ENCODE data around the gene SLFN14.
"Not testable (repeated sequence)": the region's sequence is repeated elsewhere in the genome, so short reads cannot be mapped to it uniquely, and the experiment has no call there.

Gene SLFN14

DNA sequence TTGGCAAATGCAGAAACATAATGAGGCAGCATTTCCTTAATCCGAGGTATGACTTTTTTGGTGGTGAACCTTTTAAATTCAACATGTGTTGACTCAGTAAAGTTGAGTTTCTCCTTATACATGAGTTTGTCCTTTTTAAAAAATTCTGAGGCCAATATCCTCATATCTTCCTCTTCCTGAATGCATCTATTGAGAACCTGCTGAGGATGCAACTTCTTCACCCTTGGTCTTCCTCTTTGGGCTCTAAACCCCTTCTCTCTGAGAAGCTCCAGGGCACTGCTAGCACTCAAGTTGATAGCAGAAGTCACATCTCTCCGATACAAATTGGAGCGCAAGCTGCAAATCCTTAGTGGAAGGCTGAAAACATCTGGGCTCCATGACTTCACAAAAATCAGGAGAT lies 3.3 kb downstream of the SLFN14 start:
- DNase-seq, result no peak

DNA sequence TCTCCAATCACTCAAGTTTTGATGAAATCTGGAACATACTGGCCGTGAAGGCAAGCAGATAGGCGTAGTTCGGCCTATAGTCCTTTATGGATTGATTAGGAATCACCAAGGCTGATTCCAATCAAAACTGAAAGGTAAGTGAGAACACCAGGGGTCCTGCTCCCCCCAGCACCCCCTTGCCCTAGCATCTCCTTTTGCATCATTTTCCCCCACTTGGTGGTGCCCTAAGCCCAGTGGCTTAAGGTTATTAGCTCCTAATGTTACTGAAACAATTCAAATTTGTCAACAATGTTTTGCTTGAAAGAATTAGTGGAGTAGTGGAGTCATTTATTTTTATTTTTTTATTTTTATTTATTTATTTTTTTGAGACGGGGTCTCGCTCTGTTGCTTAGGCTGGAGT lies 4.9 kb downstream of the SLFN14 start:
- no peak for DNase-seq

DNA sequence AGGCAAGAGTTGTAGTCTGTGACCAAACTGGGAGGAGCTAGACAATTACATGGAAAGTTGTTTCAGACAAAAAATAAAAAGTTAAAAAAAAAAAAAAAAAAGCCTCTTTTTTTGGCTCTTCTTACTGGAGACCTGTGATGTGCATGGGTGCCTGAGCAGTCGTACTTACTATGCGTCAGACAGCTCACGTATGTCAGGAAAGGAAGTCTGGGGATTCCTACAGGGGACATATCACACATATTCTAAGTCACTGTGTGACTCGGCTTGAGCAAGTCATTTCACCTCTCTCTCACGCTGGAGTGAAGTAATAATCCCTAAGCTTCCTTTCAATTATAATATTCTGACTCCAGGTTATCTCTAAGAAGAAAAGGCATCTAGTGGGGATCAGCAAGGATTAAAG lies 6.0 kb downstream of the SLFN14 start:
- no peak for DNase-seq

DNA sequence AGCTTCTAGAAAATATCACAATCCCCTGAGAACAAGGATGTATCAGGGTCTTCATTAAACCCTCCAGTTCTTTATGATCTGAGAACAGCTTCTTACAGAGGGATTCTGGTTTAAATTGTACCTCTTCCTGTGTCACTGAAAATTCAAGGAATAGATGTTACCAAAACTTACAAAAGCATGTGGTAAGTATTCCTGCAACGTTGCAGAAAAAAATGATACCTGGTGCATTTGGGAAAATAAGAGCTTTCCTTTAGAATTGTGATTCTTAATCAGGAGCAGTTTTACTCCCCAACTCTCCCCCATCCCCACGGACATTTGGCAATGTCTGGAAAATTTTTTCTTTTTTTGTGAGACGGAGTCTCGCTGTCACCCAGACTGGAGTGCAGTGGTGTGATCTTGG lies 7.3 kb downstream of the SLFN14 start:
- no peak for DNase-seq

DNA sequence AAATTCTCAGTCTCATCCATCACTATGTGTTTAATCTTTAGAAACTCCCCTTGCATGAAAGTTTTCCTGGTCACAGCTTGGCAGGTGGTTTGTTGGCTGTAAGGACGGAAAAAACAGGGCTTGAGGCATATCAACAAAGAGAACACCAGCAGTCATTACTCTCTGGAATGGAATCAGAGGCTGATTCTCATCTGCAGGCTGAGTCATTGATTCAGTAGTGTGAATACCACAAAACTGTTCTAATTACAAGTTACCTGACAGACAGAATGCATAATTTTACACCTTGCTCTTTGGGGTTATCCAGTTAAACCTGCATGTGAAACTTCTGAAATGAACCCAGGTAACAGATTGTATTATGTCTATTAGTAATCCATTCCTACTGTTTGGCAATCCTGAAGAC lies 11.6 kb downstream of the SLFN14 start:
- DNase-seq, result no peak

DNA sequence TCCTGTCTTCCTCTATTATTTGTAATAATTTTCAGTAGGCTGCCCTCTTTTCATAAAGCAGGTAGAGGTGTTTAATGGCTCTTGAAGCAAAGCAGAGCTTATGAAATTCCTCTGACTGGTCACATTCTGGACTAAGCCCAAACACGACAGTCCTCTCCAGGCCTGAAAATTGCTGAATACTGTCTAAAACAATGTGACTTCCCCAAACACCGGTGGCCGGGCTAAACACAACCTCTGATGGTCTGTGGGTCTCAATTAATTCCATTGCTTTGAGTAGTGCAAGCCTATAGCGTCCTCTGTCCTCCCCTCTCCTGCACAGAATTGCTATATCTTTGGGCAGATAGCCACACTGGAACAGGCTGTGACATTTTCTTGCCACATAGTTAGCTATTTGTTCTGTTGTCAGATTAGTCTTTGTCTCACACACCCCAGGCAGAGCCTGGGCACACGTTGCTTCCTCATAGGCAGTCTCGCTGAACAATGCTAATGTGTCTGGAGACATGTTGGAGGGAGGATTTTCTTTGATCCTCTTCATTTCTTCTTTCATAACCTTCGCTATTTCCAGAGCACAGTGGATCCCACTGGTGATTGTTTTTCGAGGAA lies 12.3 kb downstream of the SLFN14 start:
- DNase-seq, result no peak

DNA sequence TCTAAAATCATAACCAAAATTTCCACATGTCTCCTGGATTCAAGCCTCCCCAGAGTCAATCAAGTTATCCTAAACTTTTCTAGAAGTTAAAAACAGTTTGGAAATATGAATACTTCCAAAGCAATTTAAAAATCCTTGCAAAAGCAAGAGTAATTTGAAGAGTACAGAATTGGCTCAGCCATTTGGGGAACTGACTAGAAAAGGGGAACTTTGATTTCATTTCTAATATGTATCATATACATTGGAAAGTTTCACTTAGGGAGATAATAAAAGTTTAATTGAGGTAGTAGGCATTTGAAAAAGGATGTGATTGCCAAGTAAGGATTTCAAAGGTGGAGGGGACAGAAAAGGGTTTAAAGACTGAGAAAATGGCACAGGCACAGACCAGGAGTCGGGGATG lies 14.1 kb downstream of the SLFN14 start:
- DNase-seq, result no peak

DNA sequence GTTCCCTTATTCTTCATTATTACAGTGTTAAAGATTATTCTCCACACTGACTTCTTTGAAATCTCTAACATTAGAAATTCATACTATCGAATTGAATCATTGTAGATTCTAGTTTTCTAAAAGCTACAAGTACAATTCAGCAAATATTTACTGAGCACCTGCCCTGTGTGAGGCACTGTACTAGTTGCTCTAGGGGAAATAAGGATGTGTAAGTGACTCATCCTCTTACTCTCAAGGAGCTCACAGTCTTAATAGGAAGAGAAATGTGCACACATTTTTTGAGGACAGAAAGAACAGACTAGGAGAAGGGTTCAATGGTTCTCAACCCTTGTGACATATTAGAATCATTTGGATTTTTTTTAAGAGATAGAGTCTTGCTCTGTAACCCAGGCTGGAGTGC lies 15.5 kb downstream of the SLFN14 start:
- DNase-seq, result no peak

DNA sequence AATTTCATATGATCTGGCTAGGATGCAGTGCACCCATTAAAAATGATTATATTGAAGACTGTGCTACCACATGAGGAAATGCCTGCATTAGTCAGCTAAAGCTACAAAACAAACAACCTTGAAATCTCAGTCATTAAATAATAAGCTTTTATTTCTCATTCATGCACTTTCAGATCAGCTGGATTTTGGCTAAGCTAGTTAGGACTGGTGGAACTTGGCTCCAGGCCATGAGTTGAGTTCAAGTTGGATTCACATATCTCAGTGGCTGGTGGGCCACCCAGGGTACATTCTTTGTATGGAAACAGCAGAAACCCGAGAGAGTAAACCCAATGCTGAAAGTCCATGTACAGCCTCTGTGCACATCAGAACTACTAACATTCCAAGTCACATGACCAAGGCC lies 16.8 kb downstream of the SLFN14 start:
- DNase-seq, result no peak

DNA sequence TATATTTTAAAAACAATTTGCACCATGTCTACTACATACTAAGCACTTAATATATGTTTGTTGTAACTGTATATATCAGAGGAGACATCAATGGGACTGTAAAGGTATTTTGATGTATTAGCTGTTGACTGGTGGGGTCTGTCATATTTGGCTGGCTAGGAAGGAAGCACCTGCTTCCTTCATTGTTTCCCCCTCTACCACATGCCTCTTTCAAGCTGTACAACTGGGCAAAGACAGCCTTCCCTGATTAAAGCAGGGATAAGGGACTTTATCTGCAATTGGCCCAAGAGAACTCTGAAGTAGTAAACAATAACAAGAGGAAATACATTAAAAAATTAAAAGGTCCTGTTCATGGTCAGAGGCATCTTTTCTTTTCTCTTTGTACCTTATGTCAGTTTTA lies 17.6 kb downstream of the SLFN14 start:
- no peak for DNase-seq

DNA sequence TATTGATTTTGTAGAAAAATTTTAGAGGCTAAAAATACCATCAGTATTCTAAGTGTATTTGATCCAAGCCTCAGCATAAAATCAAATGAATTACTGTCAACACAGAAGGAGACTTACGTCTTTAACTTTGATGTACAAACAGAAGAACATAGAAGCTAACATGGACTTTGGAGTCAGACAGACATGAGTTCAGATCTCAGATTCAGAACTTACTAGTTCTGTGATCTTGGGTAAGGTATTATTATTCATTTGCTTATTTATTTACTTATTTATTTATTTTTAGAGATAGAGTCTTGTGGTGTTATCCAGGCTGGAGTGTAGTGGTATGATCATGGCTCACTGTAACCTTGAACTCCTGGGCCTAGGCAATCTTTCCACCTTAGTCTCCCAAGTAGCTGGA lies 19.2 kb downstream of the SLFN14 start:
- DNase-seq, result no peak

DNA sequence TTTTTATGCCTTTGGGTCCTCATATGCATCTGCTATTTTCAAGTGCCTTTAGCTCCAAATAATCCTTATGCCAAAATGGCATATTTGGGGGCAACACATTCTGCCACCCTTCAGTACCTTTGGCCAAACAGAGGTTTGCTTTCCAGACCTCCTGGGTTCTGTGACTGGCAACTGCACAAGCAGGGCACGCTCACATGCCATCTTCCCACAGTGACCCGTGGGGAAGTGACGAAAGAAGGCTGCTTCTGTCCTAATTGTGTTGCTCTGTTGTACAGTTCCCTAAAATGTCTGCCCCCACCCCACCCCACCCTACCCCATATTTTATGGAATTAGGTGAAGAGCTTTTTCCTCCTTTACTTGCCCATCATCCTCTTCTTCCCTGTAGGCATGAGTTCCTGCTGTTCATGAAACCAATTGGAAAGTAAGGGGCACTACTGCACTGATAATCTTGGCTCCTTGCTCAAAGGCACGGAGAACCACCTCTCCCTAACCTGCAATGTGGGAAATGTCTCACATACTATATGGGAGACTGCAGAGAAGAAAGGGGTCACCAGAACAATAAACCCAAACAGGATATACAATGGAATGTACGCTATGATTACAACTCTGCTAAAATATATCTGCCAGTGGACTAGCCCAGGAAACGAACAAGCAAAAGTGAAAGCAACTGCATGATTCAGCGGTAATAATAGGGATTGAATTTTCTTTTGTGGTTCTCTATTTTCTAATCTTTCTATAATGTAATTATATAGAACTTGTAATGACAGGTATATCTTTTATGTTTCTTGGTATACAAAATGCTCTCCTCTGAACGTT lies 19.8 kb downstream of the SLFN14 start:
- peak; percentile 45 for DNase-seq

DNA sequence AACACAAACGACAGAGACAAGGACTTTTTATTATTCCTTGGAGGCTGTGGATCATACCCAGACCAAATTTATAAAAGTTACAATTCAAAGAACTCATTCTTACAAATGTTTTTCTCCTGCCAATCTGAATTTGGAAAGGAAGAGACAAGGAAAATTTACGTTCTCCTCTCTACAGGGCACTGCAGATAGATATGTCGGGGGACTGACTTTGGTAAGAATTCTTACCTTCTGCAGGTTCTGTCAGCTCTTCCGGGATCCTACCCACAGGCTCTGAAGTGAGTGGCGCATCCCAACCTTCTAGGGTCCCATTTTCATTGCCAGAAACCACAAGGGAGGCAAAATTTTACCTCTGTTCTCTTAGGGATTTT lies 21.0 kb downstream of the SLFN14 start:
- DNase-seq, result no peak

DNA sequence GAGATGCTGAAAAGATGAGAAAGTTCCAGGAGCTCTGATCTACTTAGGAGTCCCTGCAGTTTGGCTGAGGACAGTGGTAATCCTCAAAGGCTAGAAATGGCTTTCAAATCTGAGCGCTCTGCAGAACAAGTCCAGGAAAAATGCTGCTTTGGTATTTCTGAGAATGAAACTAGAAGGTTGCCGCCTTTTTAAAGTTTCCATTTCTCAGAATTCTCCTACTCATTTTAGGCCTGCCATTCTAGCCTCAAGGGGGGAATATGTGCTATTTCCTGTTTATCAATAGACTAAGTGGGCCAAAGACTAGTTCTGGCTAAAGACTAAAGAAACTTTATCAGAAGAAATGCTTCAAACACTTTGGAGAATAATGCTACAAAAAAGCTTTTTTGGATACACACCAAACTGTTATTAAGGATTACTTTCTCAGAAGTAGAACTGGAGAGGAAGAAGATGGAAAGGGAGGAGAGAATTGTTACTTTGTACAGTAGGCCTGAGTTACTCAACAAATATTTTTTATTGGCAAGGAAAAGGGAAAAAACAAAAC lies 22.9 kb downstream of the SLFN14 start, which contains the start of gene SLFN12L:
SLFN12L (minus strand) TSS at position 78 of the 541 bp plus-strand sequence. CDS start 15,314 bp downstream, outside the sequence.
- DNase-seq, result peak; percentile 35

DNA sequence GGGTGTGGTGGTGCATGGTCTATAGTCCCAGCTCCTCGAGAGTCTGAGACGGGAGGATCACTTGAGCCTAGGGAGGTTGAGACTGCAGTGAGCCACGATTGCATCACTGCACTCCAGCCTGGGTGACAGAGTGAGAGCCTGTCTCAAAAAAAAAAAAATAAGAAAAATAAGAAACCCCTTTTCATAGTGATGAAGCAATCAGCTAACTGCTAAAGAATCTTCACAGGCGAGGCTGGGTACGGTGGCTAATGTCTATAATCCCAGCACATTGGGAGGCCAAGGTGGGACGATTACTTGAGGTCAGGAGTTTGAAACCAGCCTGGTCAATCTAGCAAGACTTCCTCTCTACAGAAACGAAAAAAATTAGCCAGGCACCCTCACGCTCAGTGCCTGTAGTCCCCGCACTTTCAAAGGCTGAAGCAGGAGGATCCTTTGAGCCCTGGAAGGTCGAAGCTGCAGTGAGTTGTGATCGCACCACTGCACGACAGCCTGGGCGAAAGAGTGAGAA lies 23.9 kb downstream of the SLFN14 start:
- DNase-seq, result peak; percentile 42

DNA sequence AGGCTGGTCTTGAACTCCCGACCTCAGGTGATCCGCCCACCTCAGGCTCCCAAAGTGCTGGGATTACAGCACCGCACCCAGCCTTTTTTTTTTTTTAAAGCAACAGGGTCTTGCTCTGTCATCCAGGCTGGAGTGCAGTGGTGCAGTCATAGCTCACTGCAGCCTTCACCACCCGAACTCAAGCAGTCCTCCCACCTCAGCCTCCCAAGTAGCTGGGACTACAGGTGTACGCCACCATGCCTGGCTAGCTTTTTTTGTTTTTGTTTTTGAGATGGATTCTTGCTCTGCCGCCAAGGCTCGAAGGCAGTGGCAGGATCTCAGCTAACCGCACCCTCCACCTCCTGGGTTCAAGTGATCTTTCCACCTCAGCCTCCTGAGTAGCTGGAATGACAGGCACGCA lies 25.2 kb downstream of the SLFN14 start:
- not testable (repeated sequence) for DNase-seq

DNA sequence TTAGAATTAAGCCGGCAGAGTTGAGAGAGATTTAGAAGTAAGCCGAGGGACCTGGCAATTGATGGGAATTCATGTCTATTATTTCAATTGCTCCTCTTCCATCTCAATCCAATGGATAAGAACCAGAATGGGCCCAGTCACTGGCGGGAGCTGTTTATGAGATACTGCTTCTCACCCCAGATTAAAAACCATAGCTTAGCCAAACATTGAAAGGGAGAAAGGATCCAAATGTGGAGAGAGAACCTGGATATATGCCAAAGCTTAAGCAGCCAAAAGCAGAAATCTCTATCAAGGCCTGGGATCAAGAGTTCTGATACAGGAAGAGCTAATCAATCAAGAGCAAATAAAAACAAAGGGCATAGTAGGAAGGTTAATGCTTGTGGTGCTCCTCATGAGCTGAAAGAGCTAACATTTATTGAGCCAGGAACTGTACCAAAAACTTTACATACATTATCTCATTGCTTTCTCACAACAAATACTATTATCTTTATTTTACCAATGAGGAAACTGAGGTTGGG lies 26.0 kb downstream of the SLFN14 start:
- no peak for DNase-seq

DNA sequence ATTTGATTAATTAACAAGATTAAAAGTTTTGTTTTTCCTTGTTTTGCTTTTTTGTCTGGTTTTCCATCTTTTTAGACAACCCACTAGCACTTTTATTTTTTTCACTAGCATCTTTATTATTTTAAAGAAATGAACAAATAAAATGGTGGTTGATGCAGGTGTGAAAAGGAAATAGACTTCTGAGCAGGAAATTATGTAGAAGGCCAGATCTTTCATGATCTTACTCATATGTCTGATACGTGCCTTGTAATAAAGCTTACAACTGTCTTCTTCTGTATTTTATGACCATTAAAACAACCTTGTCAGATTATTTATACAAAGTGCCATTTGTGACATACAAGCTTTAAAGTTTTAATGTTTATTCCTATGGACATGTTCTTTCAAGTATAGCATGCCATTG lies 29.5 kb downstream of the SLFN14 start:
- no peak for DNase-seq

DNA sequence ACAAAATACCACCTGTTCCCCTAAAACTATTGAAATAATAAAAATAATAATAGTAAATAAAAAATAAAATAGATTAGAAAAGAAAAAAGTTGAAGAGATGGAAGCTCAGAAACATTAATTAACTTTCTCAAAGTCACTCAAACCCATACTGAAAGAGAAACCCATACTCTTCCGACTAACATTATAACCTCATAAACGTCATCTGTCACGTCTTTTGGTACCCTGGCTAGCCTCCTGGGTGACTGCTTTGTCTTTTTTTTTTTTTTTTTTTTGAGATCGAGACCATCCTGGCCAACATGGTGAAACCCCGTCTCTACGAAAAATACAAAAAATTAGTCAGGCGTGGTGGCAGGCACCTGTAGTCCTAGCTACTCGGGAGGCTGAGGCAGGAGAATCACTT lies 30.8 kb downstream of the SLFN14 start:
- no peak for DNase-seq

DNA sequence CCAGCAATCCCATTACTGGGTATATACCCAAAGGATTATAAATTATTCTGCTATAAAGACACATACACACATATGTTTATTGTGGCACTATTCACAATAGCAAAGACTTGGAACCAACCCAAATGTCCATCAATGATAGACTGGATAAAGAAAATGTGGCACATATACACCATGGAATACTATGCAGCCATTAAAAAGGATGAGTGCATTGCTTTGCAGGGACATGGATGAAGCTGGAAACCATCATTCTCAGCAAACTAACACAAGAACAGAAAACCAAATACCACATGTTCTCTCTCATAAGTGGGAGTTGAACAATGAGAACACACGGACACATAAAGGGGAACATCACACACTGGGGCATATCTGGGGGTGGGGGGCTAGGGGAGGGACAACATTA lies 31.3 kb downstream of the SLFN14 start:
- not testable (repeated sequence) for DNase-seq

DNA sequence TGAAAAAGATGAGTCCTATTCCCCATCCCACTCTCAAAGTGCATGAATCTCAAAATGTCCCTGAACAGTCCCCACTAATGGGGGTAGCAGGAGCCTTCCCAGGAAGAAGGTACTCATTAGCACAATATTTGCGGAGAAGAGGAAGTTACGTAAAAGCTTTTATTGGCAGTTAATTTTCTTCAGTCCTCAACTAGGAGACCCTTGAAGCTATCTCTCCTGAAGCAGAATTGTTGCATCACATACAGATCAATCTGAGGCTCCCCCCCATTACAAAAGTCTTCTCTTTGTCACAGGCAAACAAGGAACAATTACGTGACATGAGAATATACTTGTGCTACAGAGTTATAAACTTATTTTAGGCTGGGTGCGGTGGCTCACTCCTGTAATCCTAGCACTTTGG lies 37.3 kb downstream of the SLFN14 start:
- DNase-seq, result no peak

DNA sequence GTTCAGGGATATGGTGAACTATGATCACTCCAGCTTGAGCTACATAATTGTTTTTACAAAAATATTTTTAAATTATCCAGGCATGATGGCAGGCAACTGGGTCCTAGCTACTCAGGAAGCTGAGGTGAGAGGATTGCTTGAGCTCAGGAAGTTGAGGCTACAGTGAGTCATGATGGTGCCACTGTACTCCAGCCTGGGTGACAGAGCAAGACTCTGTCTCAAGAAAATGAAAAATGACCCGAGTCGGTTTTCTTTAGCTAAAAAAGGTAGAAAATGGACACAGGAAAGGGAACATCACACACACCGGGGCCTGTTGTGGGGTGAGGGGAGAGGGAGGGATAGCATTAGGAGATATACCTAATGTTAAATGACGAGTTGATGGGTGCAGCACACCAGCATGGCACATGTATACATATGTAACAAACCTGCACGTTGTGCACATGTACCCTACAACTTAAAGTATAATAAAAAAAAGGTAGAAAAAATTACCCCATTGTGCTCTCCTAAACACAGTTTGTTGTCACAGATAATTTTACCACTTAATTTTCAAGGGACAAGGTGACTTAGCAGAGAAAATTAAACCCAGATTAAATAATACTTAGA lies 38.9 kb downstream of the SLFN14 start:
- peak; percentile 48 for DNase-seq

DNA sequence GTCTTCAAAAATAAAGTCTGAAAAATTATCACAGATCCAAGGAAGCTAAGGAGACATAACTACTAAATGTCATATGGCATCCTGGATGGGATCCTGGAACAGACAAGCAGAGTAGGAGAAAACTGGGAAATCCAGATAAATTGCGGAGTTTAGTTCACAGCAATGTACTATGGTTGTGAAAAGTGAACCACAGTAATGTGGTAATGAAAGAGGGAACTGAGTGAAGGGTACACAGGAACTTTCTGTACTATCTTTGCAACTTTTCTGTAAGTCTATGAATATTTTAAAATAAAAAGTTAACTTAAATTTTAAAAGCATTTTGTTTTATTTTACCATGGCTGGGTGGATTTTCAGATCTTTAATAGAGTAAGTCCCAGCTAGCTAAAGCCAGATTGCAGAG lies 39.5 kb downstream of the SLFN14 start:
- DNase-seq, result no peak

All from activated naive CD4-positive, alpha-beta T cell treated with Interleukin-2 at 50 U/mL for 16 hours (primary cell).